Fibroblast of pulmonary artery (primary cell): ENCODE results near the gene CTNNA3.

Experiments used
- DNase-seq: peaks from one replicate; pipeline ENCODE4 v3.0.0-alpha.2; 2010; ENCODE audit warnings: low read depth
- H3K4me3 ChIP-seq: replicated peaks from 2 replicates; pipeline ENCODE4 v1.5.1; 2011; ENCODE audit warnings: low read depth, mild to moderate bottlenecking, control low read depth, low read length, moderate library complexity
- TF ChIP-seq, protein P1 (sequence below): IDR thresholded peaks from 2 replicates; pipeline ENCODE4 v1.5.1; 2011; ENCODE audit warnings: mild to moderate bottlenecking, control low read depth, low read length, inconsistent platforms; ENCODE audit errors: missing control alignments

The CTNNA3 gene

GRCh38 chr10:67518043-67518442, 178.0 kb downstream of the CTNNA3 start:
- no peak overlapping the region for H3K4me3 ChIP-seq
- TF ChIP-seq, protein P1, sequence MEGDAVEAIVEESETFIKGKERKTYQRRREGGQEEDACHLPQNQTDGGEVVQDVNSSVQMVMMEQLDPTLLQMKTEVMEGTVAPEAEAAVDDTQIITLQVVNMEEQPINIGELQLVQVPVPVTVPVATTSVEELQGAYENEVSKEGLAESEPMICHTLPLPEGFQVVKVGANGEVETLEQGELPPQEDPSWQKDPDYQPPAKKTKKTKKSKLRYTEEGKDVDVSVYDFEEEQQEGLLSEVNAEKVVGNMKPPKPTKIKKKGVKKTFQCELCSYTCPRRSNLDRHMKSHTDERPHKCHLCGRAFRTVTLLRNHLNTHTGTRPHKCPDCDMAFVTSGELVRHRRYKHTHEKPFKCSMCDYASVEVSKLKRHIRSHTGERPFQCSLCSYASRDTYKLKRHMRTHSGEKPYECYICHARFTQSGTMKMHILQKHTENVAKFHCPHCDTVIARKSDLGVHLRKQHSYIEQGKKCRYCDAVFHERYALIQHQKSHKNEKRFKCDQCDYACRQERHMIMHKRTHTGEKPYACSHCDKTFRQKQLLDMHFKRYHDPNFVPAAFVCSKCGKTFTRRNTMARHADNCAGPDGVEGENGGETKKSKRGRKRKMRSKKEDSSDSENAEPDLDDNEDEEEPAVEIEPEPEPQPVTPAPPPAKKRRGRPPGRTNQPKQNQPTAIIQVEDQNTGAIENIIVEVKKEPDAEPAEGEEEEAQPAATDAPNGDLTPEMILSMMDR: no peak
- DNase-seq: no peak

DNA sequence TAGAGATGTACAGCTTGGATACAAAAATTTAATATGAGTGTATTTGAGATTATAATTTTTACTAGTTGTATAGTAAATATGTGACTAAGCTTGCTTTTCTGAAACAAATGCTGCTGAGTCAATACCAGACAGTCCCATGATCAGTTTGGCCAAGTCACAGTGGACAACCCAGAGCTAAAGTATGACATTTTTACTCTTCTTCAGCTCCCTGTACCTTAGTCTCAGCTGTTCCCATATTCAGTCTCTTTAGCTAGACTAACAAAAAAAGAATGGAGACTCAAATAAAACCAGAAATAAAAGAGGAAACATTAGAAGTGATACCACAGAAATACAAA, 189.3 kb downstream of the CTNNA3 start:
- DNase-seq: no peak
- TF ChIP-seq, protein P1: no peak
- no peak overlapping the region for H3K4me3 ChIP-seq

- DNase-seq: no peak
- TF ChIP-seq, protein P1: no peak
- H3K4me3 ChIP-seq: no peak overlapping the region
Measured at GRCh38 chr10:67506083-67506756, 189.8 kb downstream of the CTNNA3 start.

DNA sequence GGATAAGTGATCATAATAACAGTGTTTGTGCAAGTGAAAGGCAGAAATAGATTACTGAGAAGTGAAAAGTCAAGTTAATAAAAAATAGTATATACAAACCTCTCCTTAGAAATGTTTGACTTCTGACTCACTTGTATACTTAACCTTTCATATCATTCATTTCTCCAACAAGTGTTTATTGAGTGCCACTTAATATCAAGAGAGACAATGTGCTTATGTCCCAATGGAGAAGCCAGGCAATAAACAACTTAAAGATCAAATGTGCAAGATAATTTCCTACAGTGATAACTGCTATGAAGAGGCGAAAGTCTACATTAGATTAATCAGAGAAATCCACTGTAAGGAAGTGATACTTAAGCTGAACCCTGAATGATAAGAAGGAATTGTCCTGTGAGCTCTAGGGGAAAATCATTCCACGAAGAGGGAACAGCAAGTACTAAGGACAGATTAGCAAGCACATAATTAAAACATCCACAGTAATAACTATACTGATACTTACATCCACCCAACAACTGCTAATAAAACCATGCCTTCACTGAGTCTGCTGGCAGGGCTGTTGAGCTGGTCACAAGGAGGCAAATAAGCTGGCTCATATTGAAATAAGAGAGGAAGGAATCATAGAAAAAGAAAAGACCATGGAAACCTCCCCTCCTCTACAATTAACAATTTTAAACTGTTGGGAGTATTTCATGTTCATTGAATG, 203.5 kb downstream of the CTNNA3 start:
- H3K4me3 ChIP-seq: no peak overlapping the region
- DNase-seq: no peak
- TF ChIP-seq, protein P1: no peak

- H3K4me3 ChIP-seq: no peak overlapping the region
- TF ChIP-seq, protein P1: no peak
- no peak for DNase-seq
Measured at GRCh38 chr10:67487906-67488619, 207.9 kb downstream of the CTNNA3 start.

DNA sequence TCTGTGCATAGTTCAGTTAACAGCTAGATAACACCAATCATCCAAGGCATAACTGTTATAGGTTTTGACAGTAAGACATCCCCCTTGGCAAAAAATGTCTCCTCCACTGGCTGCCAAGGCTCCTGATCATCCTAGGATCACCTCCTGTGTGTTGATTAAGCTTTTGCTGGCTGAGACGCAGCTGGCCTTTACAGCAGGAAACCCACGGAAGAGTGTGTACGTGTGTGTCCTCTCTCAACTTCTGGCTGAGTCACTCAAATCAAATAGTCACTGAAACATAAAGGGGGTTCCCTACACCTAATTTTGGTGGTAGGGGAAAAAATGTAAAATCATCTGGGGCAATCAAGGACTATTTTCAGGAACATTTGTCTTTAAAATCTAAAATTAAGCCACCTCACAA, 208.8 kb downstream of the CTNNA3 start:
- TF ChIP-seq, protein P1: no peak
- H3K4me3 ChIP-seq: no peak overlapping the region
- no peak for DNase-seq
